ENCODE results near the gene RGS6. TPM values are rescaled to one million over a fixed set of nuclear protein-coding genes. Genes with fewer than 3 reads are reported as not detected.

The RGS6 gene
- total and polyA plus RNA-seq, 2 experiments from 2014 or later, result not detected

GRCh38 chr14:72565149-72565559 is 632.9 kb downstream of the RGS6 start:
- no peak overlapping the region for H3K9ac ChIP-seq
- peak; percentile 41 for DNase-seq
- H3K4me3 ChIP-seq, result no peak overlapping the region
- H4K20me1 ChIP-seq (ENCODE audit: insufficient read depth), result no peaks in the 10 kb centered on the region
- TF ChIP-seq EZH2phosphoT487 (IDR thresholded peaks at IDR 0.05; ENCODE audit: insufficient read depth, low read depth), result no peak
- TF ChIP-seq EZH2 (IDR thresholded peaks at IDR 0.05; ENCODE audit: insufficient read depth, poor library complexity, severe bottlenecking), result no peak
- no peaks in the 10 kb centered on the region for H3K27me3 ChIP-seq (replicated peaks; ENCODE audit: insufficient read depth)
- no peaks in the 10 kb centered on the region for H3F3A ChIP-seq (ENCODE audit: insufficient read depth)
- WGBS, 2 experiments (ENCODE audit: low coverage in 1 of 2, low lambda C conversion rate in 2 of 2, missing lambda C conversion rate in 2 of 2), result 37 to 44% methylated on average over 5 of the region's 5 CpGs
- in situ Hi-C loops (cut with MboI), result no loop called here
- no peaks in the 10 kb centered on the region for H3K9me3 ChIP-seq (ENCODE audit: low read depth)
- H3K4me1 ChIP-seq (ENCODE audit: insufficient read depth), result peaks cover 6% of the 10 kb centered on the region
- H3K27ac ChIP-seq, result no peak overlapping the region
- no peaks in the 10 kb centered on the region for H3K36me3 ChIP-seq (ENCODE audit: low read depth)
- no peak overlapping the region for H2AFZ ChIP-seq
- no peaks in the 10 kb centered on the region for H3K79me2 ChIP-seq (ENCODE audit: insufficient read depth)
- H3K4me2 ChIP-seq (ENCODE audit: unreplicated experiment), result no peak overlapping the region
- no peaks in the 10 kb centered on the region for H3K9me2 ChIP-seq (ENCODE audit: insufficient read depth)

GRCh38 chr14:72565917-72566316 is 633.7 kb downstream of the RGS6 start:
- Histone ChIP-seq H3K9me3 (ENCODE audit: low read depth) (no peaks in the 10 kb centered on the region), H3K4me3 (no peak overlapping the region), H3K4me1 (ENCODE audit: insufficient read depth) (no peaks in the 10 kb centered on the region), H3K79me2 (ENCODE audit: insufficient read depth) (no peaks in the 10 kb centered on the region), H2AFZ (no peak overlapping the region), H3F3A (ENCODE audit: insufficient read depth) (no peaks in the 10 kb centered on the region), H3K27me3 (replicated peaks; ENCODE audit: insufficient read depth) (no peaks in the 10 kb centered on the region), H3K36me3 (ENCODE audit: low read depth) (no peaks in the 10 kb centered on the region), H3K9ac (no peak overlapping the region), H4K20me1 (ENCODE audit: insufficient read depth) (no peaks in the 10 kb centered on the region), H3K27ac (no peak overlapping the region), H3K4me2 (ENCODE audit: unreplicated experiment) (no peak overlapping the region), H3K9me2 (ENCODE audit: insufficient read depth) (no peaks in the 10 kb centered on the region)
- TF ChIP-seq EZH2 (IDR thresholded peaks at IDR 0.05; ENCODE audit: insufficient read depth, poor library complexity, severe bottlenecking) (no peak), EZH2phosphoT487 (IDR thresholded peaks at IDR 0.05; ENCODE audit: insufficient read depth, low read depth) (no peak)
- 27 to 33% methylated on average over 6 of the region's 6 CpGs for WGBS, 2 experiments (ENCODE audit: low coverage in 1 of 2, low lambda C conversion rate in 2 of 2, missing lambda C conversion rate in 2 of 2)
- no peak for DNase-seq
- in situ Hi-C loops (cut with MboI), result no loop called here

GRCh38 chr14:72567226-72567625 is 635.0 kb downstream of the RGS6 start:
- H3F3A ChIP-seq (ENCODE audit: insufficient read depth), result no peaks in the 10 kb centered on the region
- no peak overlapping the region for H2AFZ ChIP-seq
- 65 to 69% methylated on average over 6 of the region's 6 CpGs for WGBS, 2 experiments (ENCODE audit: low coverage in 1 of 2, low lambda C conversion rate in 2 of 2, missing lambda C conversion rate in 2 of 2)
- H3K4me1 ChIP-seq (ENCODE audit: insufficient read depth), result no peaks in the 10 kb centered on the region
- in situ Hi-C loops (cut with MboI), result no loop called here
- TF ChIP-seq EZH2 (IDR thresholded peaks at IDR 0.05; ENCODE audit: insufficient read depth, poor library complexity, severe bottlenecking) (no peak), EZH2phosphoT487 (IDR thresholded peaks at IDR 0.05; ENCODE audit: insufficient read depth, low read depth) (no peak)
- DNase-seq, result no peak
- no peak overlapping the region for H3K4me3 ChIP-seq
- H3K36me3 ChIP-seq (ENCODE audit: low read depth), result no peaks in the 10 kb centered on the region
- no peak overlapping the region for H3K4me2 ChIP-seq (ENCODE audit: unreplicated experiment)
- H3K27ac ChIP-seq, result no peak overlapping the region
- no peaks in the 10 kb centered on the region for H4K20me1 ChIP-seq (ENCODE audit: insufficient read depth)
- no peaks in the 10 kb centered on the region for H3K79me2 ChIP-seq (ENCODE audit: insufficient read depth)
- no peaks in the 10 kb centered on the region for H3K9me3 ChIP-seq (ENCODE audit: low read depth)
- H3K27me3 ChIP-seq (replicated peaks; ENCODE audit: insufficient read depth), result no peaks in the 10 kb centered on the region
- no peak overlapping the region for H3K9ac ChIP-seq
- no peaks in the 10 kb centered on the region for H3K9me2 ChIP-seq (ENCODE audit: insufficient read depth)

- no peaks in the 10 kb centered on the region for H3K27me3 ChIP-seq (replicated peaks; ENCODE audit: insufficient read depth)
- no peaks in the 10 kb centered on the region for H3K36me3 ChIP-seq (ENCODE audit: low read depth)
- TF ChIP-seq EZH2phosphoT487 (IDR thresholded peaks at IDR 0.05; ENCODE audit: insufficient read depth, low read depth) (no peak), EZH2 (IDR thresholded peaks at IDR 0.05; ENCODE audit: insufficient read depth, poor library complexity, severe bottlenecking) (no peak)
- H4K20me1 ChIP-seq (ENCODE audit: insufficient read depth), result no peaks in the 10 kb centered on the region
- WGBS, 2 experiments (ENCODE audit: low coverage in 1 of 2, low lambda C conversion rate in 2 of 2, missing lambda C conversion rate in 2 of 2), result 73% methylated on average over 19 of the region's 19 CpGs
- H3F3A ChIP-seq (ENCODE audit: insufficient read depth), result no peaks in the 10 kb centered on the region
- no peak overlapping the region for H3K4me2 ChIP-seq (ENCODE audit: unreplicated experiment)
- H3K9me2 ChIP-seq (ENCODE audit: insufficient read depth), result no peaks in the 10 kb centered on the region
- H3K27ac ChIP-seq, result no peak overlapping the region
- H3K79me2 ChIP-seq (ENCODE audit: insufficient read depth), result no peaks in the 10 kb centered on the region
- no peak overlapping the region for H3K9ac ChIP-seq
- H2AFZ ChIP-seq, result no peak overlapping the region
- no peaks in the 10 kb centered on the region for H3K9me3 ChIP-seq (ENCODE audit: low read depth)
- in situ Hi-C loops (cut with MboI), result no loop called here
- no peaks in the 10 kb centered on the region for H3K4me1 ChIP-seq (ENCODE audit: insufficient read depth)
- H3K4me3 ChIP-seq, result no peak overlapping the region
- DNase-seq, result no peak
These were observed 636.2 kb downstream of the RGS6 start for GRCh38 chr14:72568296-72568992.
